ENCODE data around the gene METTL4.

The METTL4 gene

GRCh38 chr18:2571200-2572170 lies at the start of gene METTL4, which contains the start of gene NDC80:
Gene METTL4, minus strand, starts transcription at chr18:2571505. Its CDS starts 4,289 bp downstream, at chr18:2567216.
Gene NDC80, plus strand, starts transcription at chr18:2571557. Its CDS starts 1,429 bp downstream, at chr18:2572986.
- DNase-seq (ENCODE audit: low read depth in 3 of 3): peak; percentile 61 to 81 (median 70)

DNA sequence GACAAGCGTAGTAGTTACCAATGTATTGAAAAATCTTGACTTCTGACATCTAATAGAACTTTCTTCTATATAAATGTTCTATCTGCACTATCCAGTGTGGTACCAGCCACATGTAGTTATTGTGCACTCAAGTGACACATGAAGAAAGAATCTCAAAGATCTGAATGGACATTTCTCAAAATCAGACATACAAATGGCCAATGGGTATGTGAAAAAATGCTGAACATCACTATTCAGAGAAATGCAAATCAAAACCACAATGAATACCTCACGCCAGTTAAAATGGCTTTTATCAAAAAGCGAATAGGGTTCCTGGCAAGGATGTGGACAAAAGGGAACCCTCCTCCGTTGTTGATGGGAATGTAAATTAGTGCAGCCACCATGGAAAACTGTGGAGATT lies 46.7 kb upstream of the METTL4 start:
- no peak for DNase-seq (ENCODE audit: low read depth in 3 of 3)

DNA sequence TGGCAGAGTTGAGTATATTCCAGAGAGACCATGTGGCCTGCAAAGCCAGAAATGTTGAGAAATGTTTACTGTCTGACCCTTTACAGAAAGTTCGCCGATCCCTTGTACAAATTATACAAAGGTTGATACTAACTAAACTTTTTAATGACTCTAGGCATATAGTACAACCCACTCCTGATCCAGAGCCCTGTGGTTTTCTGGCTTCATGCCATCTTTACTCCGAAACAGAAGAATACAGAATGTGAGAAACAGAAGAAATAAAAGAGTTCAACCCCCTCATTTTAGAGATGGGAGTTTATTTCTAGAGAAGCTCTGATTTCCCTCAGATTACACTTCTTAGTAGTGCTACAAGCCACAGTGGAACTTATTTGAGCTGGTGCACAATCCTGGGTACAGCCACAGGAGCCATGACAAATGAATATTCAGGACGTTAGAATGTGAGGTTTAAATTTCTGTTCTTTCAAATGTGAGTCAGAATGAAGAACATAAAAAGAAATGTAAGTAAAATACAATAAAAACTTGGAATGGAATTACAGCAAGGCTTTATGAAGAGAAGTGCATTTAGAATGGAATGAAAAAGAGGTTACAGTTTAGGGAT lies 46.2 kb upstream of the METTL4 start:
- no peak for DNase-seq (ENCODE audit: low read depth in 3 of 3)

- DNase-seq (ENCODE audit: low read depth in 3 of 3): no peak
These were observed 41.7 kb upstream of the METTL4 start for GRCh38 chr18:2612996-2613395.

DNA sequence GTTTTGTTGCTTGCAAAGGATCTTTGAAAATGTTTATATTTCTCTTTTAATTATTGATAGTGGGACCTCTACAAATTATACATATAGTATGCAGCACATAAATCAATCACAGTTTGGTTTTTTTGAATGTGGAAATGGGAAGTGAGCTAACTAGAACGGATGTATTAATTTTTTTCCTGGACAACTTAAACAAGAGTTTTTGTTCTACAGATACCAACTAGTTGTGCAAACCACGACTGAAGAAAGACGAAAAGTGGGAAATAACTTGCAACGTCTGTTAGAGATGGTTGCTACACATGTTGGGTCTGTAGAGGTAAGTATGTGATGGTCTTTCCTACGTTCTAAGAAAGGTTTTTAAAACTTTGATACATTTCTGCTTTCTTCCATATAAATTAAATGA lies 39.2 kb upstream of the METTL4 start:
- DNase-seq (ENCODE audit: low read depth in 3 of 3): no peak

DNA sequence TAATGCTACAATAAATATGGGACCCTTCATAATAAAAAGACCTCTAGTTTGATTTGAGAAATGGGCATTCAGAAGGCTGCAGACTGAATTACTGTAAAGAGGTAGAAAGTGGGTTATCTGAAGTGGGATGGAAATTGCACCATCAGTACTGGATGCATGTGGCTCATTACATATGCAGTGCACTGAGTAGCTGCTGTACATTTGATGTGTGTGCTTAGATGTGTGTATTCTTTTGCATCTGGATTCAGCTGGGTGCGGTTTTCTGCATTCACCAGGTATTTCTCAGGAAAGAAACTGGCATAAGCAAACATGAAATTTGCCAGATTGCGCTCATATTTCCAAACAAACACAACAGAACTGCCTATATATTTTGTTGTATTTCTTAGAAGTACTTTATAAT lies 38.3 kb upstream of the METTL4 start:
- no peak for DNase-seq (ENCODE audit: low read depth in 3 of 3)

DNA sequence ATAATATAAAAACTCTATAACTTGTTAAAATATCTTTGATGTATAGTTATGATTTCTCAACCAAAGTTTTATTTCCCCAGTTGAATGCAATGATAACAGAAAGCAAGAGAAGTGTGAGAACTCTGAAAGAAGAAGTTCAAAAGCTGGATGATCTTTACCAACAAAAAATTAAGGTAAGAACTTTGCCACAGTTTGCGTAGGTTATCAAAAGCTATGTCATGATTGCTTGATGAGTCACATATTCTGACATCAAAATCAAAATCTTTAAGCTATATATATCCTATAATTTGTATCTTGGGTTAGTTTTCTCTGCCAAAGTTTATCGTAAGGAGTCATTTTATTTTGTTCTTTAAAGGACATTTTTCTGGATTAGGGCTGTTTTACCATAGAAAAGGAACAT lies 35.0 kb upstream of the METTL4 start:
- DNase-seq (ENCODE audit: low read depth in 3 of 3): no peak

GRCh38 chr18:2602844-2603243 lies 31.5 kb upstream of the METTL4 start:
- DNase-seq (ENCODE audit: low read depth in 3 of 3): no peak

- DNase-seq (ENCODE audit: low read depth in 3 of 3): no peak
These were observed 26.3 kb upstream of the METTL4 start for GRCh38 chr18:2597639-2598038.

DNA sequence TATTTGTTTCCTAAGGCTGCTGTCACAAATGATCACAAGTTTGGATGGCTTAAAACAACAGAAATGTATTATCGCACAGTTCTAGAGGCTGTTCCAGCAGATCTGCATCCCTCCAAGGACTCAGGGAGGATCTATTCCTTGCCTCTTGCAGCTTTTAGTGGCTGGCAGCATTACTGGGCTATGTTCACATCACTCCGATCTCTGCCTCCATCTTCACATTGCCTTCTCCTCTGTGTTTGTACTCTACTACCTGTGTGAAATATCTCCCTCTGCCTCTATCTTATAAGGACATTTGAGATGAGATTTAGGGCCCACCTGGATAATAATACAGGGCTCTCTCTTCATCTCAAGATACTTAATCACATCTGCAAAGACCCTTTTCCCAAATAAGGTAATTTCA lies 19.0 kb upstream of the METTL4 start:
- no peak for DNase-seq (ENCODE audit: low read depth in 3 of 3)

- no peak for DNase-seq (ENCODE audit: low read depth in 3 of 3)
These were observed 18.2 kb upstream of the METTL4 start for GRCh38 chr18:2589345-2590068.

GRCh38 chr18:2588666-2589344 lies 17.5 kb upstream of the METTL4 start:
- no peak for DNase-seq (ENCODE audit: low read depth in 3 of 3)

GRCh38 chr18:2587788-2588187 lies 16.5 kb upstream of the METTL4 start:
- DNase-seq (ENCODE audit: low read depth in 3 of 3): no peak

GRCh38 chr18:2573408-2573807 lies 2.1 kb upstream of the METTL4 start:
- no peak for DNase-seq (ENCODE audit: low read depth in 3 of 3)

GRCh38 chr18:2572892-2573291 lies 1.6 kb upstream of the METTL4 start:
- no peak for DNase-seq (ENCODE audit: low read depth in 3 of 3)

DNA sequence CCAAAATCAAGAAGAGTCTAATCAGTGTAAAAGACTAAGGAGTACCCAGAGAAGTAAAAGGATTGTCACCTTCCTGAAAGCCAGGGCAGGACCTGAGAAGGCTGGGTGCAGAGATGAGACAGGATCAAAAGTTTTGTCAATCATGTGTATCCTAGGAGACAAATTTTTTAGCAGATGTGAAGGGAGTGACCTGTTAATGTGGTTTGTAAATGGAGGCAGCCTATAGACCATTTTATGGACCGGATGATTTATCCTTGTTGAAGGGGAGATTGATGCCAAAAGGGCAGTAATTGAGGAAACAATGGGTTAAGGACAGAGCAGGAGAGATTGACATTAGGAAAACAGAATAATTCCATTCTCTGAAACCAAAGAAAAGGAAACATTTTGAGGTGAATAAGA lies 865 bp upstream of the METTL4 start:
- no peak for DNase-seq (ENCODE audit: low read depth in 3 of 3)

- peak; percentile 16 to 52 (median 19) for DNase-seq (ENCODE audit: low read depth in 3 of 3)
These were observed 519 bp downstream of the METTL4 start for GRCh38 chr18:2570772-2571199.

DNA sequence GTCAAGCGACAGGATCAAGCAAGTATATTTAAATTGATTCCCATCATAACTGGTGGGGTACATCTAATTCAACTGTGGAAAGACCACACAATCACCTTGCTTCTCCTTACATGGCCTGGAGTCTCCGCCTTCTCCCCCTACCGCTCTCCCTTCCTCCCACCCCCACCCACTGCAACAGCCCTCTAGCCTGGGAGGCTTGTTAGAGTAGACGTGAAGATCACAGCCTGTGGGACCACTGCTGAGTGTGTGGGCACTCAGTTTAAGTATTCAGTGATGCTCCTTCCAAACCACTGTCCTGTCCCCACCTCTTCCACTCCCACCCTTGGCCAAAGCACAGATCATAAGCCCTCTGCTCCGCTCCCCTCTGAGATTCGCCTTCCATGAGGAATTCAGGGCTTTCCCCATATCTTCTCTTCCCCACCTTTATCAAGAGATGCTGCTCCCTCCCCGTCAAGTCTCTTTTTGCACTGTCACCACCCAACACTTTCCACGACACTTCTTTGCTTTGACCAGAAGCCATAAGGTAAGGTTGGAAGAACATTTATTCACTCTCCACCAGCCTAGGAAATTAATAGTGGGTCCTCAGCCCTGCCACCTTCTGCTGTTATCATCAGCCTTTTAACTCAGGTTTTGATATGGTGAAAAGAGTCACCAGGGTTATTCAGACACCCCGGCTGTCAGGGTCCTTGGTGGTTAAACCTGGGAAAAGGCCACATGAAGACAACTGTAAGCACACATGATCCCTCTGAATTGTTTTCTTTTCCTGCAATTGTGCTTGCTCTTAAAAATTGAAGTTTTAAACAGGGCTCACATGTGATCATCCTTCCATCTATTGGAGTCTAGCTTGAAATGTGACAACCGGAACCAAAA lies 1.7 kb downstream of the METTL4 start:
- no peak for DNase-seq (ENCODE audit: low read depth in 3 of 3)

DNA sequence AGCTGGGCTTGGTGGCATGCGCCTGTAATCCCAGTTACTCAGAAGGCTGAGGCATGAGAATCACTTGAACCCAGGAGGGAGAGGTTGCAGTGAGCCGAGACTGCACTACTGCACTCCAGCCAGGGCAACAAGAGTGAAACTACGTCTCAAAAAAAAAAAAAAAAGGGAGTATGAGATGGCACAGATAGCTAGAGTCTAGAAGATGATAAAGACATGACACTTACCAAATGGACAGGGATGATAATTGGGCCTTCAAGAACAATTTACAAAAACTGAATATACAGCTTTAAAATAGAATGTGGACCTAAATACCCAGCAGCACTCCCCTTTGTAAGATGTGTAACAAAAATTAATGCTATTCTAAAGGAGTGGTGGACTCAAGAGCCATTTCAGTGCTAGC lies 2.7 kb downstream of the METTL4 start:
- no peak for DNase-seq (ENCODE audit: low read depth in 3 of 3)

- no peak for DNase-seq (ENCODE audit: low read depth in 3 of 3)
These were observed 3.2 kb downstream of the METTL4 start for GRCh38 chr18:2568129-2568528.

DNA sequence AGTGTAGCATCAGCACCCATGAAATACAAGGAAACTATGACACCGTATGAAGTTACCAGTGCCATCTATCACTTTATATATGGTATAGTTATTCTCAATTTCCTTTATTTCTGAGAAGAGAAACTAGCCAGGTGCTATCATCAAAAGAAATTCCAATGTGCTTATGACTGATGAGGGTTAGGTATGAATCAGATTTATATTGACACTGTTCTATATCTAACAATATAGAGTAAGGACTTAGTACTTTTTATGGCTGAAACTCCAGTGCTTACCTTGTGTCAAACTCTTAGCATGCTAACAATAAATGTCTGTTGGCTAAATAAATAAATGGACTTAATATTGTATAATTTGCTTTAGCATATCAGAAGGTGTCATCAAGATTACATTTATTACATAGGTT lies 6.9 kb downstream of the METTL4 start:
- DNase-seq (ENCODE audit: low read depth in 3 of 3): no peak
